Measurements from ENCODE around the gene ICOS.

GRCh38 chr2:203948733-203949132 lies 12.2 kb downstream of the ICOS start:
- TF ChIP-seq CTCF (IDR thresholded peaks at IDR 0.05) (no peak), POLR2A (IDR thresholded peaks at IDR 0.05) (no peak)
